Measurements from ENCODE around the gene PCDH12.

- TF ChIP-seq CTCF (IDR thresholded peaks at IDR 0.05 in 2 of 3, conservative IDR thresholded peaks at IDR 0.05 in 1 of 3; ENCODE audit: control insufficient read depth in 2 of 3, extremely low read depth in 1 of 3, insufficient read depth in 1 of 3, low read depth in 3 of 3, low read length in 3 of 3), result no peak
- TF ChIP-seq POLR2AphosphoS2 (IDR thresholded peaks at IDR 0.05; ENCODE audit: low read depth, low read length), result no peak
- no peak for TF ChIP-seq ATF7 (IDR thresholded peaks at IDR 0.05; ENCODE audit: low read depth)
- TF ChIP-seq E2F8 (IDR thresholded peaks at IDR 0.05; ENCODE audit: low read depth, partially characterized antibody), result no peak
- no peak for TF ChIP-seq EZH2 (IDR thresholded peaks at IDR 0.05; ENCODE audit: borderline replicate concordance, control insufficient read depth, low read depth, low read length)
- no peak for TF ChIP-seq SKIL (IDR thresholded peaks at IDR 0.05; ENCODE audit: low read depth, poor library complexity, severe bottlenecking)
Observed at GRCh38 chr5:141908796-141909195, 49.2 kb downstream of the PCDH12 start.
